ENCODE data around the gene PTPRE. TPM values are rescaled to one million over a fixed set of nuclear protein-coding genes. Genes with fewer than 3 reads are reported as not detected.

Gene PTPRE
- total and polyA plus RNA-seq, 10 of the 15 experiments (the other 5 are each of a cell fraction or from before 2014, with no cell fraction given) = 2.9 to 7.6 (median 5.8) TPM

- 58% methylated on average over 5 of the region's 5 CpGs for WGBS (ENCODE audit: insufficient coverage, insufficient replicate concordance, low lambda C conversion rate, missing lambda C conversion rate)
- Histone ChIP-seq H3K27ac (ENCODE audit: control insufficient read depth, insufficient read depth) (no peak overlapping the region), H3K9me3 (replicated peaks; ENCODE audit: control insufficient read depth, insufficient read depth, low read length) (no peaks in the 10 kb centered on the region), H3K79me2 (ENCODE audit: control insufficient read depth, insufficient read depth, low read length) (no peaks in the 10 kb centered on the region), H3K4me3 (no peak overlapping the region), H3K27me3 (replicated peaks in 1 of 2; ENCODE audit: control insufficient read depth in 2 of 2, insufficient read depth in 2 of 2, low read length in 1 of 2) (no peaks in the 10 kb centered on the region; a peak in 2 of 4 replicates), H3K9ac (ENCODE audit: control insufficient read depth, insufficient read depth, low read length) (no peak overlapping the region), H4K20me1 (ENCODE audit: control insufficient read depth, insufficient read depth) (no peaks in the 10 kb centered on the region), H3K4me2 (ENCODE audit: control insufficient read depth, insufficient read depth) (no peak overlapping the region), H3K4me1 (ENCODE audit: control insufficient read depth, insufficient read depth, low read length) (no peaks in the 10 kb centered on the region), H3K36me3 (ENCODE audit: control insufficient read depth in 2 of 2, insufficient read depth in 2 of 2, low read length in 1 of 2) (no peaks in the 10 kb centered on the region), H2AFZ (ENCODE audit: control insufficient read depth, low read depth, low read length) (no peak overlapping the region)
- DNase-seq (ENCODE audit: low read depth, low spot score) (no peak), FAIRE-seq (no peak), ATAC-seq (no peak)
- TF ChIP-seq BRCA1 (IDR thresholded peaks at IDR 0.05; ENCODE audit: low read depth, low read length) (no peak), ZNF207 (IDR thresholded peaks at IDR 0.05; ENCODE audit: borderline replicate concordance) (no peak), IKZF2 (IDR thresholded peaks at IDR 0.05) (no peak), HDAC6 (IDR thresholded peaks at IDR 0.05; ENCODE audit: unreplicated experiment) (no peak), NKRF (conservative IDR thresholded peaks at IDR 0.05) (no peak), KDM1A (IDR thresholded peaks at IDR 0.05; ENCODE audit: borderline replicate concordance) (no peak), IRF4 (IDR thresholded peaks at IDR 0.05; ENCODE audit: low read depth, low read length) (no peak), IRF5 (IDR thresholded peaks at IDR 0.05; ENCODE audit: borderline replicate concordance) (no peak), ZBTB33 (IDR thresholded peaks at IDR 0.05) (no peak), ATF7 (IDR thresholded peaks at IDR 0.05; ENCODE audit: low read depth) (no peak)
- intact Hi-C loops (cut with micrococcal nuclease; ENCODE audit: unreplicated experiment) (loop anchor here (10.0 kb wide), 1 partner anchor 251 kb away; no protein-coding TSS in a partner anchor), in situ Hi-C loops (cut with MboI) (no loop called here)
- ChIA-PET CTCF (interaction anchor here (1.4 kb wide), 1 partner anchor 107 kb away, joined by 4 read pairs; no protein-coding TSS in a partner anchor), POLR2A (no interaction called here), SMC1A (ENCODE audit: uncharacterized antibody, unreplicated experiment) (interaction anchor here (1.3 kb wide), 1 partner anchor 12 kb away, joined by 3 read pairs; no protein-coding TSS in a partner anchor), RAD21 (ENCODE audit: unreplicated experiment) (no interaction called here)
- BruUV-seq (replicated peaks) = no TSS peak
Observed at GRCh38 chr10:127903789-127904188, 3.1 kb upstream of the PTPRE start.
